Psoas muscle (tissue), 8 donors: ENCODE results near the gene RTN4R. TPM values are rescaled to one million over a fixed set of nuclear protein-coding genes. Genes with fewer than 3 reads are reported as not detected.
"Not testable (repeated sequence)": the region's sequence is repeated elsewhere in the genome, so short reads cannot be mapped to it uniquely, and the experiment has no call there.

Source experiments
- ATAC-seq, 4 donors: fragments of 200-7000 bp; cut with Tn5 transposase; one replicate each; pipeline ENCODE4 v1.9.1; 2020; ENCODE audit warnings: moderate library complexity in 3 of 4, mild to moderate bottlenecking in 2 of 4
- DNase-seq, 2 donors: peaks; one replicate each; pipeline ENCODE4 v3.0.0-alpha.2; 2020
- H3K27ac ChIP-seq: fragments of 200-600 bp; one replicate; pipeline ENCODE4 v1.8.0; 2022
- H3K27me3 ChIP-seq, 3 donors: fragments of 200-600 bp in 1 of 3; one replicate each; pipeline versions ENCODE4 v1.6.1 to v1.8.0; 2013 to 2022; ENCODE audit warnings: low read length in 2 of 3, mild to moderate bottlenecking in 2 of 3, moderate library complexity in 1 of 3; ENCODE audit not compliant: insufficient read depth in 3 of 3
- H3K36me3 ChIP-seq, 2 donors: fragments of 200-600 bp in 1 of 2; one replicate each; pipeline versions ENCODE4 v1.6.1 to v1.8.0; 2013 to 2022; ENCODE audit warnings: low read depth in 1 of 2, mild to moderate bottlenecking in 1 of 2, moderate library complexity in 1 of 2; ENCODE audit not compliant: insufficient read depth in 1 of 2
- H3K4me1 ChIP-seq: fragments of 200-600 bp; one replicate; pipeline ENCODE4 v1.8.0; 2022
- H3K4me3 ChIP-seq: fragments of 200-600 bp; one replicate; pipeline ENCODE4 v1.8.0; 2022; ENCODE audit warnings: mild to moderate bottlenecking
- H3K9me3 ChIP-seq: fragments of 200-600 bp; one replicate; pipeline ENCODE4 v1.8.0; 2022
- CTCF ChIP-seq: fragments of 200-600 bp; IDR thresholded peaks from one replicate; pipeline ENCODE4 v1.8.0; 2022; ENCODE audit warnings: antibody characterized with exemption
- WGBS, 3 donors: extraction: QIAGEN DNeasy Blood & Tissue Kit; methylation state at CpG; one replicate each; pipeline versions ENCODE4 v1.1.6 to v1.1.7; 2013; 5-methylcytosine and 5-hydroxymethylcytosine counted together
- intact Hi-C, 2 donors: fragments of 100-400 bp; cut with DNase I; formaldehyde crosslinking; loops; one replicate each; pipeline versions ENCODE4 v1.11.0 to v1.14.2; 2022
- polyA plus RNA-seq, 3 donors: library from polyadenylated mRNA; stranded (reverse); fragments of 200-250 nt; gene quantifications; one replicate each; pipeline ENCODE4 v1.2.3, GENCODE V29; 2013
- total RNA-seq, 4 donors: library from RNA; stranded (reverse); fragmentation: NEBNext Ultra II Directional in 2 of 4; extraction: Animal tissue kit (Norgen Biotek cat#: 25700) in 2 of 4; gene quantifications; one replicate each; pipeline versions ENCODE4 v1.2.1 to v1.2.4, GENCODE V29; 2021 to 2023
- donor health status: healthy with polysubstance abuse.
- donor health status: DM: no; HTN: no; CAD: no; lungs with moderate emphysema.
- donor health status: Bipolar disorder and iron deficiency.
- donor health status: healthy.
- donor health status: DM: yes; HTN: yes; CAD: no.
- donor health status: DM: no; HTN: no; CAD: no.
- donor health status: DM: no; HTN: no; CAD: no.
- donor health status: DM: yes; HTN: yes; CAD: no.

Gene RTN4R
- total and polyA plus RNA-seq, 7 donors = 0.12 to 2.4 (median 0.36) TPM

DNA sequence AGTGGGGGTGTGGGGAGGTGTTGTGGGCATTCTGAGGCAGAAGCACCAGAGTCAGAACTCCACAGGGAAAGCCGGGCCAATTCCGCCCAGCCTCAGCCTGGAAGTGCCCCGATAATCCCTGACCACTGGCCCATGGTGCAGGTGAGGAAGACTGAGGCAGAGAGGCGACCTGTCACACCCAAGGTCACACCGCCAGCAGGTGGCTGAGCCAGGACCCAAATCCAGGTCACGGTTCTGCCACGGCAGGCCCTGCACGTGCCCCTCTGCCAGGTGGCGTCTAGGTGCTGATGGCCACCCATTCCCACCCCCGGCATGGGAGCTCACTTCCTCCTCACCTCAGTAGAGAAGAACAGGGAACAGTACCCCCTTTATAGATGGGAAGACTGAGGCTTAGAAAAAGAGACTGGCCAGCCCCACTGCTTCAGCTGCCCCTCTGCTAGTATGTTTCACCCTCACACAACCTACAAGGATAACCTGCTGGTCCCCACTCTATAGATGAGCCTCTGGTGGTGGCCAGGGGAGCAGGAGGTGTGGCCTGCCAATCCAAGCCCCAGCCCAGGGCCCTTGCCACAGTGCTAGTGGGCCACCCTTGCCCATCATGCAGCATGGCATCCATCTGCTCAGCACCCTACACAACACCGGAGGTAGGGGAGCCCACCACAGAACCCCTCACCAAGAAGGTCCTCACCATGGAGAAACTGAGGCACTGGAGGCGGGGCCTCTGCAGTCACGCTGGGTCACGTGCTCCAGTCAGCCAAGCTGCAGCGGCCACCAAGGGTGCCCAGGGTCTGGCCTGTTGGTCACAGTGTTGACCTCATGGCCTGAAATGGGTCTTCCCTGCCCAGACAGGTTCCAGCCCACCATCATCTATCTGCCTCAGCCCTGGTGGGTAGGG, 2.1 kb downstream of the RTN4R start:
- H3K9me3 ChIP-seq, H3K27me3 ChIP-seq, intact Hi-C loops, H3K36me3 ChIP-seq, H3K27ac ChIP-seq, ATAC-seq, H3K4me3 ChIP-seq, H3K4me1 ChIP-seq, DNase-seq: not testable (repeated sequence)
- WGBS, 3 donors = 91 to 95% (median 92%) methylated on average over 11 to 15 of the region's 15 CpGs

DNA sequence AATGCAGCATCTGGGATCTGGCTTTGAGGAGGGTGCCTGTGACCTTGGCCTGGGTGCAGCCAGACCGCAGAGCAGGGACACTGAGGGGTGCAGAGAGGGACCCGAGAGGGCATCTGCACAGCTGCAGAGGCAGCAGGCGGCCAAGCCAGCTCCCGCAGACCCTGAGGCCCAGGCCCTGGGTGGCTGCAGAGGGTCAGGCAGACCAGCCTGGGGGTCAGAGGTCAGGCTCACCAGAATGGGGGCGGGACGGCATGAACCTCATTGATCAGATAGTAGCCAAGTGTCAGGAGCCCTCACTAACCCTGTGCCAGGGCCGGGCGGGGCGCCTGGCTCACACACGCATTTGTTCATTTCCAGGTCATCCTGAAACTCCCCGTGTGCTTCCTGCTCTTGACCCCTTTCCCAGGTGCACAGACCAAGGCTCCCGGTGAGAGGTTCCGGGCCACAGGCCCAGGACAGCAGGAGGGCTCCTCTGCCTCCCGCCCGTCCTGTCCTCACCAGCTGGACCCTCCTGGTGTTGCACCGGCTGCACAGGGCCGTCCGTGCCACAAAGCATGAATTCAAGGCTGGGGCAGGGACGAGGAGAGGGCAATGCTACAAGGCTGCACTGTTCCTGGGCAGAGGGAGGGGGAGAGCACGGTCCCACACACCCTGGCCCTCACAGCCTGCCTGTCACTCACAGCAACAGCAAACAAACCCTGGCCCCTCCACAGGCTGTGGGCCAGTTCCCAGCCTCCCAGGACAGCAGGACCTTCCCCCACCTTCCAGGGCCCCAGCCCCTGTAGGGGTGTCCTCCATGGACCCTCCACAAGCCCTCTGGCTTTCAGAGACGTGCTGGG, 3.3 kb downstream of the RTN4R start:
- Histone ChIP-seq H3K36me3 (no peaks in the 10 kb centered on the region), H3K27ac (no peak overlapping the region), H3K4me3 (no peak overlapping the region), H3K4me1 (no peaks in the 10 kb centered on the region), H3K9me3 (no peaks in the 10 kb centered on the region), H3K27me3 (no peaks in the 10 kb centered on the region)
- intact Hi-C loops = loop anchor here in 1 of 2 donors (5.0 kb wide), 1 partner anchor 98 kb away; no protein-coding TSS in a partner anchor
- TF ChIP-seq CTCF = no peak
- WGBS, 3 donors = 75 to 83% (median 78%) methylated on average over 12 to 21 of the region's 21 CpGs
- ATAC-seq (no peak), DNase-seq (no peak)

DNA sequence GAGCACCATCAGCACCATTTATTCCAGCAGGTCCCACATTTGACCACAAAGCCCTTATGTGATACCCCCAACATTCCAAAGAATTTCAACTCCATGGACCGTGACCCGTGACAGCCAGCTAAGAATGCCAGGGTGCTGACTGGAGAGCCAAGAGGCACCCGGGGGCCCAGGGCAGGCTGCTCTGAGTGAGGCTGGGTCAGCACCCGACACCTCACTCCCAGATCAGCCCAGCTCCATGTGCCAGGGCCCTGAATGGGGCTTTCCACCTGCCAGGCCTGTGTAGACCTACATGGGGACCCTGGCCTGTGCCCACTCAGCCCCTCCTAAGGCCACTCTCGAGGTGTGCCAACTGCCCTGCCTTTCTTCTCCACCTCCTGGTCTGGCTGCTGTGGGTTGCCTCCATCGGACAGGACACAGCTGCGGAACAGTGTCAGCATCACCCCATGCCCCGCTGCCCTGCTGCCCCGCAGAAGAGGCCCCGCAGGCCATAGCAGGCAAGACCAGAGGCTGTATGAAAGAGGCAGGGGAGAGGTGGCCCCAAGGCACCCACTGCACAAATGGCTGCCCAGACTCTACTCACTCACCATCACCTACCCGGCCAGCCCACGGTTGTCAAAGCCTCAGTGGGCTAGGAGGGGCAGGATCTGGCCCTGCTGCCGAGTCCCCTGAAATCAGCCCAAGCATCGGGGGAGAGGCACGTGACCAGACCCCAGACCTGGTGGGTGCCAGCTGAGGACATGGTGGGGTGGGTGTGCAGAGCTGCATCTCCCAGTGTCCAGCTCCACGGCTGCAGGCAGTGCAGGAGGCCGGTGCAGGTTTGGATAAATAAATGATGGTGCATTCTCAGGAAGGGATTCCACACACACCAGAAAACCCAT, 4.5 kb downstream of the RTN4R start:
- WGBS, 3 donors = 86 to 88% (median 86%) methylated on average over 15 to 17 of the region's 17 CpGs
- not testable (repeated sequence) for H3K27ac ChIP-seq, H3K4me1 ChIP-seq, H3K9me3 ChIP-seq, ATAC-seq, H3K36me3 ChIP-seq, H3K4me3 ChIP-seq, DNase-seq, H3K27me3 ChIP-seq
- intact Hi-C loops = loop anchor here in 1 of 2 donors (5.0 kb wide), 1 partner anchor 96 kb away; no protein-coding TSS in a partner anchor

DNA sequence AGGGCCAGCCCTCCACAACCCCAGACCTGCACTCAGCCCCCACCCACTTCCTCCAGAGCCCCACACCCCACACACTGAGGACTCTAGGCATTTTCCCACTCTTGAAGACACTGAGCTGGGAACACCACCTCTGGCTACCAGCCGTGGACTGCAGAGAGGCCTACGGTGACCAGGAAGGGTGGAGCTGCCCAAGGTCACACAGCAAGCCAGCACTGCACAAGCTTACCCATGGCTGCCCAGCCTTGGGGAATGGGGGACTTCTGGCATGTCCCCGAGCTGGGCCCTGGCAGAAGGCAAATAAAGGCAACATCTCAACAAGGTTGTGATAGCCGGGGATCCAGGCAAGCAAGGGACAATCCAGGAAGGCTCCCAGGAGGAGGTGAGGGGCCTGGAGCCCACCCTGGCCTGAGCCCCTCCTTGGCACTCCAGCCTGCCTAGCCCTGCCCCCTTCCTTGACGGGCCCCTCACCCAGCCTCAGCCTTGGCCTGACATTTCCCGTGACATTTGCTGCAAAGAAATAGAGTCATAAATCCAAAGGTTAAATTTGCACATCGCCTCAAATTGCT, 5.5 kb downstream of the RTN4R start:
- 82 to 85% (median 83%) methylated on average over 7 of the region's 7 CpGs for WGBS, 3 donors
- ATAC-seq = no peak
- no peaks in the 10 kb centered on the region for H3K36me3 ChIP-seq
- no peaks in the 10 kb centered on the region for H3K9me3 ChIP-seq
- H3K4me3 ChIP-seq = no peak overlapping the region
- H3K27ac ChIP-seq = no peak overlapping the region
- intact Hi-C loops = loop anchor here in 1 of 2 donors (5.0 kb wide), 1 partner anchor 95 kb away; no protein-coding TSS in a partner anchor
- DNase-seq = no peak
- no peaks in the 10 kb centered on the region for H3K4me1 ChIP-seq
- no peaks in the 10 kb centered on the region for H3K27me3 ChIP-seq
- TF ChIP-seq CTCF = no peak
